ENCODE measurements around the gene VEGFD.

DNA sequence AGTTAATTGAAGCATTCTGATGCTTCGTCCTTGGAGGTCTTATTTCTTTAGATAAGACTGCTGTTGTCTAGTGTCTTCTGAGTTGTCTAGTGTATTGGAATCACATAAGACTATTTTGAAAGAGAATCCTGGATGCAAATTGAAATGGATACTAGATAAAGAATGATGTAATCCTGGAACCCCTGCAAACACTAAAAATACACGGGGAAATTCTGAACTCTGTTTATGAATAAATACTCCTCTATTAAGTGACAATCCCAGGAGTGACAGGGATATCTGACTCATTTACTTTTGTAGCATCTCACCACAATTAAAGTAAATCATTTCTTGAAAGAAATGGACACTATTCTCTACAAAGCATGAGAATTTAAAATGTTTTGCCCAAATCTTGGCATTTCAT lies 69.7 kb downstream of the VEGFD start:
- TF ChIP-seq, protein P1, sequence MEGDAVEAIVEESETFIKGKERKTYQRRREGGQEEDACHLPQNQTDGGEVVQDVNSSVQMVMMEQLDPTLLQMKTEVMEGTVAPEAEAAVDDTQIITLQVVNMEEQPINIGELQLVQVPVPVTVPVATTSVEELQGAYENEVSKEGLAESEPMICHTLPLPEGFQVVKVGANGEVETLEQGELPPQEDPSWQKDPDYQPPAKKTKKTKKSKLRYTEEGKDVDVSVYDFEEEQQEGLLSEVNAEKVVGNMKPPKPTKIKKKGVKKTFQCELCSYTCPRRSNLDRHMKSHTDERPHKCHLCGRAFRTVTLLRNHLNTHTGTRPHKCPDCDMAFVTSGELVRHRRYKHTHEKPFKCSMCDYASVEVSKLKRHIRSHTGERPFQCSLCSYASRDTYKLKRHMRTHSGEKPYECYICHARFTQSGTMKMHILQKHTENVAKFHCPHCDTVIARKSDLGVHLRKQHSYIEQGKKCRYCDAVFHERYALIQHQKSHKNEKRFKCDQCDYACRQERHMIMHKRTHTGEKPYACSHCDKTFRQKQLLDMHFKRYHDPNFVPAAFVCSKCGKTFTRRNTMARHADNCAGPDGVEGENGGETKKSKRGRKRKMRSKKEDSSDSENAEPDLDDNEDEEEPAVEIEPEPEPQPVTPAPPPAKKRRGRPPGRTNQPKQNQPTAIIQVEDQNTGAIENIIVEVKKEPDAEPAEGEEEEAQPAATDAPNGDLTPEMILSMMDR (IDR thresholded peaks at IDR 0.05; ENCODE audit: low read length) = no peak
- TF ChIP-seq EZH2 (IDR thresholded peaks at IDR 0.05; ENCODE audit: borderline replicate concordance, low read length) = no peak
